Jurkat, Clone E6-1 (cell line): ENCODE data around the gene EXOC4. TPM values are rescaled to one million over a fixed set of nuclear protein-coding genes. Genes with fewer than 3 reads are reported as not detected.
"Not testable (repeated sequence)": the region's sequence is repeated elsewhere in the genome, so short reads cannot be mapped to it uniquely, and the experiment has no call there.

ENCODE experiments used
- DNase-seq: peaks from one replicate; pipeline ENCODE4 v3.0.0-alpha.2; 2011; ENCODE audit warnings: low read depth, low spot score
- H3K4me3 ChIP-seq: 2 replicates; pipeline ENCODE4 v1.5.1; 2011; ENCODE audit warnings: mild to moderate bottlenecking, low read length, control low read depth, moderate library complexity
- polyA plus RNA-seq: library from polyadenylated mRNA; unstranded; fragments of >200 nt; gene quantifications from one replicate; pipeline ENCODE4 v1.2.1, GENCODE V29; 2012; ENCODE audit warnings: missing spikeins; ENCODE audit not compliant: insufficient read length, insufficient read depth

The EXOC4 gene
- polyA plus RNA-seq: 114 TPM

- peak; percentile 98 for DNase-seq
- peak within 1 kb of the TSS; percentile 73 for H3K4me3 ChIP-seq
Observed at GRCh38 chr7:133252858-133253518, at the start of gene EXOC4. TSS of gene EXOC4 (plus strand) at chr7:133253078.

GRCh38 chr7:133203490-133203889, 49.4 kb upstream of the EXOC4 start:
- H3K4me3 ChIP-seq: no peak overlapping the region
- DNase-seq: no peak

GRCh38 chr7:133207687-133208086, 45.2 kb upstream of the EXOC4 start:
- DNase-seq: peak; percentile 37
- H3K4me3 ChIP-seq: no peak overlapping the region

GRCh38 chr7:133210817-133211216, 42.1 kb upstream of the EXOC4 start:
- DNase-seq, H3K4me3 ChIP-seq: not testable (repeated sequence)

GRCh38 chr7:133213772-133214171, 39.1 kb upstream of the EXOC4 start:
- not testable (repeated sequence) for DNase-seq, H3K4me3 ChIP-seq

GRCh38 chr7:133217773-133218172, 35.1 kb upstream of the EXOC4 start:
- no peak for DNase-seq
- no peak overlapping the region for H3K4me3 ChIP-seq

GRCh38 chr7:133230591-133231194, 22.2 kb upstream of the EXOC4 start:
- peak; percentile 68 for DNase-seq
- no peak overlapping the region for H3K4me3 ChIP-seq

GRCh38 chr7:133233142-133233541, 19.7 kb upstream of the EXOC4 start:
- no peak for DNase-seq
- no peak overlapping the region for H3K4me3 ChIP-seq

GRCh38 chr7:133234961-133235875, 17.7 kb upstream of the EXOC4 start:
- no peak overlapping the region for H3K4me3 ChIP-seq
- DNase-seq: no peak

GRCh38 chr7:133237545-133237944, 15.3 kb upstream of the EXOC4 start:
- no peak overlapping the region for H3K4me3 ChIP-seq
- no peak for DNase-seq

GRCh38 chr7:133240302-133240701, 12.6 kb upstream of the EXOC4 start:
- H3K4me3 ChIP-seq: no peak overlapping the region
- no peak for DNase-seq

- H3K4me3 ChIP-seq: no peak overlapping the region
- DNase-seq: no peak
Observed at GRCh38 chr7:133246558-133246957, 6.3 kb upstream of the EXOC4 start.

- H3K4me3 ChIP-seq: no peak overlapping the region
- DNase-seq: no peak
Observed at GRCh38 chr7:133248901-133249300, 4.0 kb upstream of the EXOC4 start.

GRCh38 chr7:133252506-133252857, 396 bp upstream of the EXOC4 start:
- no peak for DNase-seq
- peak overlapping the region; percentile 73 for H3K4me3 ChIP-seq

- H3K4me3 ChIP-seq: peak overlapping the region; percentile 73
- DNase-seq: peak; percentile 11
Observed at GRCh38 chr7:133253519-133253875, 619 bp downstream of the EXOC4 start.

- no peak overlapping the region for H3K4me3 ChIP-seq
- no peak for DNase-seq
Observed at GRCh38 chr7:133255486-133255885, 2.6 kb downstream of the EXOC4 start.

GRCh38 chr7:133258174-133258573, 5.3 kb downstream of the EXOC4 start:
- no peak for DNase-seq
- H3K4me3 ChIP-seq: no peak overlapping the region

- DNase-seq: no peak
Observed at GRCh38 chr7:133265821-133266220, 12.9 kb downstream of the EXOC4 start.

GRCh38 chr7:133268355-133268754, 15.5 kb downstream of the EXOC4 start:
- no peak for DNase-seq
- H3K4me3 ChIP-seq: no peak overlapping the region

More at GRCh38 chr7:133265821-133266220, 12.9 kb downstream of the EXOC4 start:
- H3K4me3 ChIP-seq: no peak overlapping the region

GRCh38 chr7:133272336-133272735, 19.5 kb downstream of the EXOC4 start:
- H3K4me3 ChIP-seq: no peak overlapping the region
- no peak for DNase-seq
